ENCODE data around the gene DHRS12.

Gene DHRS12

DNA sequence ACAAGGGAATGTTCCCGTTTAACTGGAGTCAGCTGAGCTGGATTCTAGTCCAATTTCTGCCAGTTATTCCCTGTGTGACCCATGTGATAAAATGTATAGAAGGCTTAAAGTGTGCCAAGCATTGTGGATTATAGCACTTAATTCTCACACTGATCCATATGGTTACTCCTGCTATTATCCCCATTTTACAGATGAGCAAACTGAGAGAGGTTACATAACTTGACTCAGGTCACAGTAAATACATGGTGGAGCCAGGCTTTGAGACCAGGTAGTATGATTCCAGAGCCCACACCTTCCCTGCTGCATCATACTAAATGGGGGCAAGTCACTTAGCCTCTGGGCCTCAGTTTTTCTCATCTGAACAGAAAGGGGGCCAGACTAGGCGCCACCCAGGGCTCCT is 2.0 kb upstream of the DHRS12 start:
- no peak for DNase-seq

- no peak for DNase-seq
Measured at GRCh38 chr13:51805313-51805712, 1.4 kb upstream of the DHRS12 start.

GRCh38 chr13:51804295-51805172 is 571 bp upstream of the DHRS12 start:
- DNase-seq: peak; percentile 42

DNA sequence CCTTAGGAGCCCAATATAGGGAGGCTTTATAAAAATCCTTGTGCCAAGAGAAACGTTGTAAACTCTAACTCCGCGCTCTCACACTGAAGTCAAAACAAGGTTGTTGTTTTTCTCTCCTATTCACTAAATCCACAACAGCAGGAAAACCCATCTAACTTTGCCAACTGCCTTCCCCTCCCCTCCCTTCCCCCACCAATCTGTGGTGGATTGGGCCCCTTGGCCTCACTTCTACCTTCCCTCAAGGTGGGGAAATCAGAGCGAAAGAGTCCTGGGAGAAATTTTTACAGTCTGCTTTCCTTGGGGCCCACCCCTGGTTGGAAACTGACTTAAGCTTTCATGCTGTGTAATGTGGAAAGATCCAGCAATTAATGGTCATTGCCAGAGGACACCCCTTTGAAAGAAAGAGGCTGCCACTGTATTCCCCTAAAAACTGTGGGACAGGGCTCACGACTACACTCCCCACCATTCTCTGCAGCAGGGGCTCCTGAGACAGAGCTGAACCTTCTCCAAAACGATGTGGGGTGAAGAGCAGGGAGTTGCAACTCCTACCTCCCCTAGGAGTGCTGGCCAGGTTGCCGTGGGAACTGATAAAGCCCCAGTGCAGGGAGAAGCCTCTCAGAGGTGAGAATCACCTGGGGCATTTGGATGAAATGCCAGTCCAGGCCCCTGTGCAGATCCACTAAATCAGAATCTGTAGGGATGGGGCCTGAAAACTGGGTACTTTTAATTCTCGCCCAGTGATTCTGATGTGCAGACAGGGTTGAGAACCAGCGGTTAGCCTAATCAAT is 1.1 kb downstream of the DHRS12 start:
- DNase-seq: no peak

DNA sequence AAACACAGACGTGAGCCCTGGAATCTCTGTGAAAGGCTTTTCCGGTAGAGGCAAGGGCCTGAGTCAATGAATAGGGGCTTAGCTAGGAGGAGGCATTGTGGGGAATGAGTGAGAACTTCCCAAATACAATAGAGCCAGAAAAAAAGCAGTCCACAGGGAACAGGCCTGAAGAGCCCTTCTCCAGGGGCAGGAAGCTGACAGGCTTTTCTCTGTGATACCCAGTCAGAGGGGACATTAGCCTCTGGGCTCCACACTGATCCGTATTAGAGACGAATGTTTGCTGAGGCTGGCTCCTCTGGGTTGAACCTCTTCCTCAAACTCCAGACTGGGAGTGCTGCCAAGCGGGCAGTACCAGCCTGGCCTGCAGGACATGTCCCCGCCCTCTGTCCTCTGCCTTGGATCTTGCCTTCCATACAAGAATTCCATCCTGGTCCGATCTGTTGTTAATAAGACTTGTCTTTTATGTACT is 2.3 kb downstream of the DHRS12 start:
- DNase-seq: no peak

DNA sequence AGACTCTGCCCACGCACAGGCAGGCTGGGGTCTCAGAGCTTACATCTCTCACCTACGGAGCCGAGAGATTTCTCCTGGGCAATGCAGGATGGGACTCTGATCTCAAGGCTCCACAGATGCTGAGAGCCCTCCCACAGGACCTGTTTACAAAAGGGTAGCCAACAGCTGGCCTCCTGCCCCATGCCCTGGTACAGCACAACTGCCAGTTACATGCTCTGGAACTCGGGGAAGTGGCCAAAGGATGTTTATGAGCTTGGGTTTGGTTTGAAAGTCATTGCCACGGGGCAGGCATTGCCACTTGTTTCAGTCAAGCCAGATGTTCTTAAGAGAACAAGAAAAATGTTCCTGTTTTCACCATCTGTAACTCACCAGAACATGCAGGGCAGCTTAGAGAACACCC is 3.5 kb downstream of the DHRS12 start:
- no peak for DNase-seq

- no peak for DNase-seq
Measured at GRCh38 chr13:51799261-51799660, 4.7 kb downstream of the DHRS12 start.

DNA sequence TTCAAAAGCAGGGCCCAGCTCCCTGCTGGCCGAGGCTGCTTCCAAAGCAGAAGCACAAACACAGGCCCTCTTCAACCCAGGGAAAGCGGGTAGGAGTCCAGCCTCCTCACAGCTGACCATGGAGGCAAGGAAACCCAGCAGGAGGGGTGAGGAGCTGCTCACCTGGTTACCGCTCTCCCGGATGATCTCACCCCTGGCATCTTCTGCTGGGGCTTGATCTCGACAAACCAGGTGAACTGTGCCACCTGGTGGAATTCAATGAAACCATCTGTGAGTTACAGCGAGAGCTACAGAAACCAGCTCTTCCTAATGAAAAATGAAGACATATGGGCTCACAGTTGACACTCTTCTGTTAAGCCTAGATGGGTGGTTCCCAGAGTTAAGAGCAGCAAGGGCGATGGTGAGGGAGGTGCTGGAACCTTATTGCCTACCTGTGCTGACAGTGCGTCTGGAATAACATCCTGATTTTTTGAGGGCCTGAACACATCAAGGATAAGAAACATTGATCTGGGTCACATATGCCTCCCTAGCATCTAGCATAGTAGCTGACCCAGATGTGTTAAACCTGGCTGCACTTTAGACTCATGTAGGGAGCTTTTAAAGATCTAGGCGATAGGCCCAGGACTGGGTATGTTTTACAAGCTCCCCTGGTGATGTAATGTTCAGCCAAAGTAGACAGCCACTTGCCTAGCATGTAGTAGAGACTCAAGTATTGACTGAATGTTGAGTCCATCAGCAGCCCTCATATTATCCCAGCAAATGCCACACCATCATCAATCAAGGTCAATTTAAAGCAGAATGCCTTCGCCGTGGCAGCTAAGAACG is 6.1 kb downstream of the DHRS12 start:
- peak; percentile 86 for DNase-seq

GRCh38 chr13:51796546-51796945 is 7.4 kb downstream of the DHRS12 start:
- DNase-seq: no peak

DNA sequence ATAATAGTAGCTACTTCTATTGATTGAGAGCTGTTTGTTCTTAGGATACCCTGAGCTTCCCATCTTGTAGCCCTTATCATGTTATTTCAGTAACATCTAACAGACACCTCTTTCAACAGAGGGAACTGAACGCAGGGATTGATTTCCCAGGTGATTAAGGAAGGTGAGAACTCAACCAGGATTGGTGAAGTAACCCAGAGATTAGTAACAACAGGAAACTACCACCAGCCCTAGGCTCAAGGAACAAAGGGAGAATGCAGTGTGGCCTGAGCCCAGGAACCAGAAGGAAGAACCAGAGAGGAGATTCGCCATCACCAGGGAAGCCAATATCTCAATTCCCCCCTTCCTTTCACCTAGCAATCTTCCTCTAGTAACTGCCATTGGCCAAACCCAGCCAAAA is 8.5 kb downstream of the DHRS12 start:
- no peak for DNase-seq

GRCh38 chr13:51794964-51795363 is 9.0 kb downstream of the DHRS12 start:
- DNase-seq: no peak

DNA sequence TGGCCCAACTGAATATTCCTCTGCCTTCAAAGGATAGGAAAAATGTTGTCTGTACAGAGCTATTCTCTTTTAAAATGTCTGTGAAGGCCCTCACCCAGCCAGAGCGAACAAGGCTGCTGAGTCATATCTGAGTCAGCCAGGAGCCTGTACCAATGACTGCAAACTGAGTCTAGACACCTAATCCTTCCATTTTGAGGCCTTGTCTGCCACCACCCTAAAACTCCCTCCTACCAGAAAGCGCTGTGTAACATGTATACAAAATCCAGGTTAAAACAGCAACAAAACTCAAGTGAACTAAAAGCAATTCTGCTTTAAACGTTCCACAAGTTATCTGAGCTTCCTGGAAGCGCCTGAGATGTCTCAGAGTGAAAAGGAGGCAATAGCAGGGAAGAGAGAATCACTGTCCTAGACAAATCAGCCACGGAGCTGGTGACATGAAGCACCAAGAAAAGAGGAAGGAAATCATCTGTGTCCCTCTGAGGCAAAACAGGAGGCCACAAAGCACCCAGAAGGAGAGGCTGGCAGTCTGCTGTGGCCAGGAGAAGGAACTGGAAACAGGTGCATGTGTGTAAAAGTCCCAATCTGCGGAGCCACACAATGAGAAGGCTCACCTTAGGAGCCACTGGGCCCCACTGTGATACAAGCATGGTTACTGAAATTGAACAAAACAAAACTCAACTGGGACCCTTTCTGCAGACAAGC is 10.2 kb downstream of the DHRS12 start:
- no peak for DNase-seq

DNA sequence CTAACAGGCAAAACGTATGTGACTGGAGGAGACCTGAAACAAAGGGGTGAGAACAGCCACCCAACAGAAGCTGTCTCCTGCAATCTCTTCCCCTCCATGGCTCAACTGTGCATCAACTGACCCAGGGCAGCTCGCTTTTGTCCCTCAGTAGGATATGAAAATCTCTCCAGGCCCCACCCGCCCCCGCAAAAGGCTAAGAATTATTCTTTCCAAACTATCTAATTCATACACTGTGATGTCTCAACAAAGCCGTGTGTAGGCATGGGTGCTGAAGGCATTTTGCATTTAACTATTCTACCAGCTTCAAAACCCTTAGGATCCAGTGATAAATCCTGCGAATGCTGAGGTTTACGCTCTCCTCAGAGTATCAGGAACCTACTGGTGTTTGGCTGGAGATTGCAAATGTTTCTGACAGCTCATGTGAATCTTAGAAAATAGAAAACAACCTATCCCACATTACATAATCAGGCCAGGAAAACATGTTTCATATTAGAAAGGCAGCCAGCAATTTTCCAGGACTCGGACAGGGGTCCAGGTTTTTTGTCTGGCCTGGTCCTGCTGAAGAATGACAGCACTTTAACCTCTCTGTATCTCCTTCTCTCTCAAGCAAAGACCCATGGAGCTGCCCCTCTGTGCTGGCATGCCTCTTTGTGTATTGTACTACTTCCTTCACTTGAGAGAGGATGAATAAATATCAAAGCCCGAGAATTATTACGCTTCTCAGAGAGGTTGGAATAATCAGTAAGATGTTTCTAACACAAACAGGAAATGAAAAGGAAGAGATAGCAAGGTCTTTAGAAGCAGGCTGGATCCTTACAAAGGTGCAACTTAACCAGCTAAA is 17.3 kb downstream of the DHRS12 start:
- DNase-seq: peak; percentile 51

DNA sequence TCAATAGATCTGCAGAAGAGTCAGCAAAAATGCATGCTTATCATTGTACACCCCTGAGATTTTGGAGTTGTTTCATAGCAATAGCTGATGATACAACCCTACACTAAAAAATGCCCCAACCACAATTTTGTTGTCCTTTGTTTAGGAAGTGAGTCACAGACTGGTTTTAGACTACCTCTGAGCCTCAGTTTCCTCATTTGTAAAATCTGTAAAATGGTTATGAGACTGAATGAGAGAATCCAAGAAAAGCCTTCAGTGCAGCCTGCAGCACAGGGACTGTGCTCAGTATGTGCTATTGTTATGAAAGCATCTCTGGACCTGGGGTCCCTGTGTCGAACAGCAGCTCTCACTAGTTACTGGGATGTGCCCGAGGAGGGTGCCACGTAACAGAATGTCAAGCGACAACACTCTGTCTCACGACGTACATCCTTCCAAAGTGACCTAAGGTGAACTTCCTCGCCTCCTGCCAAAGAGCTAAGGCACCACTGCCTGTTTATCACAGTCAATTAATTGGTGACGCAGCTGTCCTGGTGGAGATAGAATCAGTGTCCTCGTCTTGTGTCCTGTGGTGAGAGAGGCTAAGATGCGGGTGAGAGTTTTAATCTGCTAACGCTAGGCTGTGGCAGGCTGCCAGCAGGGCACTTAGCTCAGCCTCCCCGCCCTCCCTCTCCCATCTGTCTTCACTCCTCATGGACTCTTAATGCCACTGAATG is 18.1 kb downstream of the DHRS12 start:
- DNase-seq: peak; percentile 91

GRCh38 chr13:51784097-51784496 is 19.9 kb downstream of the DHRS12 start:
- DNase-seq: no peak

- DNase-seq: no peak
Measured at GRCh38 chr13:51783428-51784094, 20.4 kb downstream of the DHRS12 start.

DNA sequence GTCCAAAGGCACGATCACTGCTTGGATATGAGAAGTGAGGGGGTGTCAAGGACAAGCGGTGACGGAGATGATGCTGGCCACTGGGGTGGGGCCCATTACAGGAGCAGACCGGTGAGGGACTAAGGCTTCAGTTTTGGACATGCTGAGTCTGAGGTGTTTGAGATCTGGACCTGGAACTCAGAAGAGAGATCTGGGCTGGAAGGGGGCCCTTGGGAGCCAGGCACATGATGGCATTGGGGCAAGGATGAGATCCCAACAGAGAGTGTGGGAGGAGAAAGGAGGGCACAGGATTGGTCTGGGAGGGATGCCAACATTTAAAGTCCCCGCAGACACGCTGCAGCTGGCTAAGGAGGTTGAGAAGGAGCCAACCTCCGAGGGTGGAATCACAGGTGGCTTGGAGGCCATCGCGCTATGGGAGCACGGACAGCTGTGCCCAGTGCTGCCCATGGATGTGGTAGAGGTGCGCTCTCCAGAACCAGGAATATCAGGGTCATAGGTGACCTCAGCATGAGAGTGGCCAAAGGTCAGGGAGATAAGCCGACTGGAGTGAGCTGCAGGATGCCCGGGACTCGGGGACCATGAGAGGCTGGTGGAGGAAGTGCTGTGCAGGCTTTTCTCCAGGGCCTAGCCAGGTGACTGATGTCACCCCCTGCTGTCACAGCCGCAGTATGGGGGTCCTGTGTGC is 21.8 kb downstream of the DHRS12 start:
- no peak for DNase-seq

DNA sequence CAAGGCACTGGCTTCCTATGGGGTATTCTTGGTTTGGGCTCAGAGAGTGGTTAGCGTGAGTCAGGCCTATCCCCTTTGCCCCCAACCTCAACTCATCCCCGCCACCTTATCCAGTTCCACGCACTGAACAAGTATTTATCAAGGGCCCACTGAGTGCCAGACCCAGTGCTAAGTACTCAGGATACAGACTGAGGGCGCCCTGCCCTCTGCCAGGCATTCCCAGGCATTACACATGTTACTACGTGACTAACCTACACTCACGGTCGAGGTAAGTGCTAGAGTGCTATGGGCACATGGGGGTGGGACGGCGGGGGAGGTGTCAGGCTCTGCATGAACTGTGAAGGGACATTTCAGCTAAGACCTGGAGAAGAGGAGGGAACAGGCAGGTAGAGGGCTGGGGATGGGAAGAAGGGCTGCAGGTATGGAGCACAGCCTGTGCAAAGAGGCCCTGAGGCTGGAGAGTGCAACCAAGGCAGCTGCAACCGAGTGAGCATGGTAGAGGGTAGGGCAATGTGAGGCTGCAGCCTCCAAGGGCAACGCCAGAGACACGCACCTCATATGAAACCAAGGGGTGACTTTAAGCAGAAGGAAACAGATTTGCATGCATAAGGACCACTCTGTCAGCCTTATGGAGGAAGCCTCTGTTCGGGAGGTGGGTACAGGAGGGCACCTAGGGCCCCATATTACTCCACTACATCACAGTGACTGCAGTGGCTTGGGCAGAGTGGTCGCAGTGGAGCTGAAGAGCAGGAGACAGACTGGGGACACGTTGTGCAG is 22.5 kb downstream of the DHRS12 start:
- DNase-seq: no peak

DNA sequence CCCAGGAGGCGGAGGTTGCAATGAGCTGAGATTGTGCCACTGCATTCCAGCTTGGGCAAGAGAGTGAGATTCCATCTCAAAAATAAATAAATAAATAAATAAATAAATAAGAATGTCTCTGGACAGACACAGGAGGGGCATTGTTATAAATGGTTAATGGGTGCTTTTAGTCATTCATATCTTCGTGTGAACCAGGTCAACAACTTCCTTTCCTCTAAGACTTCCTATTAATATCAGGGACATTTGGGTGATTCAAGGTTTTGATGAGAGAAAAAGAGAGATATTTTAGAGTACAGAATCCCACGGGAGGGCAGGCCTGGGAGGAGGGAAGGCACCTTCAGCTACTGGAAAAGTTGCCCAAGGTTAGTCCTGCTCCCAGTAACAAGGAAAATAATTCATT is 23.9 kb downstream of the DHRS12 start:
- no peak for DNase-seq

Measured in NCI-H1694 treated with DMSO at 0.1 percent for 48 hours (cell line).